Measurements from ENCODE around the gene RTP3. TPM values are rescaled to one million over a fixed set of nuclear protein-coding genes. Genes with fewer than 3 reads are reported as not detected.

The RTP3 gene
- total RNA-seq, 4 donors from 2014 or later = not detected

GRCh38 chr3:46484911-46485778 is 12.6 kb upstream of the RTP3 start:
- Histone ChIP-seq H3K4me3 (no peak overlapping the region), H3K4me1 (peaks cover 0 to 8% (median 4%) of the 10 kb centered on the region in 3 donors), H3K36me3 (no peaks in the 10 kb centered on the region), H3K9me3 (no peaks in the 10 kb centered on the region), H3K27ac (no peak overlapping the region), H3K27me3 (peaks cover 0 to 20% (median 0%) of the 10 kb centered on the region in 4 donors)
- intact Hi-C loops (cut with DNase I) = loop anchor here (10.0 kb wide), 1 partner anchor 140 kb away; no protein-coding TSS in a partner anchor
- no peak for DNase-seq
- WGBS, 2 donors = 76% methylated on average over 6 of the region's 10 CpGs; no CpG with 5 or more reads in 1 of the 2 donors
- TF ChIP-seq POLR2A (IDR thresholded peaks at IDR 0.05) (no peak), CTCF (IDR thresholded peaks at IDR 0.05) (no peak)

- Histone ChIP-seq H3K4me1 (peaks cover 0 to 8% (median 4%) of the 10 kb centered on the region in 3 donors), H3K4me3 (no peak overlapping the region), H3K27ac (no peak overlapping the region), H3K27me3 (peaks cover 0 to 18% (median 0%) of the 10 kb centered on the region in 4 donors), H3K9me3 (no peaks in the 10 kb centered on the region), H3K36me3 (no peaks in the 10 kb centered on the region)
- no peak for DNase-seq
- TF ChIP-seq POLR2A (IDR thresholded peaks at IDR 0.05) (no peak), CTCF (IDR thresholded peaks at IDR 0.05) (no peak)
- intact Hi-C loops (cut with DNase I) = loop anchor here (10.0 kb wide), 1 partner anchor 139 kb away; no protein-coding TSS in a partner anchor
- WGBS, 2 donors = 83 to 88% methylated on average over 3 to 4 of the region's 4 CpGs
Measured at GRCh38 chr3:46485779-46486175, 12.0 kb upstream of the RTP3 start.

GRCh38 chr3:46488735-46489361 is 8.9 kb upstream of the RTP3 start:
- DNase-seq = peak; percentile 63
- peak overlapping the region in 2 of 4 donors; percentile 11 to 17 for H3K4me3 ChIP-seq
- H3K9me3 ChIP-seq = no peaks in the 10 kb centered on the region
- H3K27me3 ChIP-seq = peaks cover 0 to 10% (median 0%) of the 10 kb centered on the region in 4 donors
- peaks cover 0 to 8% (median 4%) of the 10 kb centered on the region in 3 donors for H3K4me1 ChIP-seq
- 10 to 12% methylated on average over 13 to 18 of the region's 26 CpGs for WGBS, 2 donors
- TF ChIP-seq POLR2A (IDR thresholded peaks at IDR 0.05) (peak in 1 of 4 donors; percentile 14), CTCF (IDR thresholded peaks at IDR 0.05) (peak; percentile 90 to 99 (median 97))
- H3K36me3 ChIP-seq = no peaks in the 10 kb centered on the region
- intact Hi-C loops (cut with DNase I) = loop anchor here (10.0 kb wide), 1 partner anchor 136 kb away; no protein-coding TSS in a partner anchor
- H3K27ac ChIP-seq = no peak overlapping the region

GRCh38 chr3:46489381-46489780 is 8.4 kb upstream of the RTP3 start:
- Histone ChIP-seq H3K4me1 (peaks cover 0 to 8% (median 4%) of the 10 kb centered on the region in 3 donors), H3K27ac (no peak overlapping the region), H3K4me3 (no peak overlapping the region), H3K27me3 (peaks cover 0 to 10% (median 0%) of the 10 kb centered on the region in 4 donors), H3K9me3 (no peaks in the 10 kb centered on the region), H3K36me3 (no peaks in the 10 kb centered on the region)
- 83% methylated on average over 2 of the region's 4 CpGs; no CpG with 5 or more reads in 1 of the 2 donors for WGBS, 2 donors
- no peak for TF ChIP-seq CTCF (IDR thresholded peaks at IDR 0.05)
- no peak for TF ChIP-seq POLR2A (IDR thresholded peaks at IDR 0.05)
- DNase-seq = no peak
- intact Hi-C loops (cut with DNase I) = loop anchor here (10.0 kb wide), 1 partner anchor 135 kb away; no protein-coding TSS in a partner anchor

All from esophagus squamous epithelium (tissue), 5 donors.